H9 (cell line): ENCODE results near the gene C10orf120. TPM values are rescaled to one million over a fixed set of nuclear protein-coding genes. Genes with fewer than 3 reads are reported as not detected.

Experiments used
- DNase-seq: peaks from one replicate; pipeline ENCODE4 v3.0.0-alpha.2; 2017
- H2AFZ ChIP-seq: one replicate; pipeline ENCODE4 v1.6.1; 2013; ENCODE audit warnings: mild to moderate bottlenecking, low read length, control low read depth, moderate library complexity
- H2AK5ac ChIP-seq: 2 replicates; pipeline ENCODE4 v1.6.1; 2013; ENCODE audit warnings: low read length, control low read depth, mixed read lengths; ENCODE audit not compliant: insufficient read length
- H2BK120ac ChIP-seq: one replicate; pipeline ENCODE4 v1.6.1; 2013; ENCODE audit warnings: low read depth, mild to moderate bottlenecking, low read length, control low read depth, inconsistent platforms; ENCODE audit not compliant: poor library complexity, severe bottlenecking
- H2BK12ac ChIP-seq: 2 replicates; pipeline ENCODE4 v1.6.1; 2013; ENCODE audit warnings: low read length, control low read depth, mixed read lengths, low read depth; ENCODE audit not compliant: insufficient read length
- H2BK15ac ChIP-seq: 2 replicates; pipeline ENCODE4 v1.6.1; 2013; ENCODE audit warnings: low read depth, low read length, control low read depth
- H2BK20ac ChIP-seq: one replicate; pipeline ENCODE4 v1.6.1; 2013; ENCODE audit warnings: low read depth, mild to moderate bottlenecking, low read length, control low read depth, inconsistent platforms; ENCODE audit not compliant: poor library complexity, severe bottlenecking
- H2BK5ac ChIP-seq: 2 replicates; pipeline ENCODE4 v1.6.1; 2013; ENCODE audit warnings: low read length, control low read depth, mixed read lengths; ENCODE audit not compliant: insufficient read length
- H3K14ac ChIP-seq: 2 replicates; pipeline ENCODE4 v1.6.1; 2013; ENCODE audit warnings: low read length, control low read depth; ENCODE audit not compliant: insufficient read depth
- H3K18ac ChIP-seq: 2 replicates; pipeline ENCODE4 v1.6.1; 2013; ENCODE audit warnings: low read depth, mild to moderate bottlenecking, mixed read lengths, low read length, control low read depth; ENCODE audit not compliant: insufficient read length
- H3K23ac ChIP-seq: 2 replicates; pipeline ENCODE4 v1.6.1; 2013; ENCODE audit warnings: low read length, control low read depth, mixed read lengths, low read depth; ENCODE audit not compliant: insufficient read length
- H3K23me2 ChIP-seq: 2 replicates; pipeline ENCODE4 v1.6.1; 2013; ENCODE audit warnings: low read depth, mild to moderate bottlenecking, mixed read lengths, low read length, control low read depth; ENCODE audit not compliant: insufficient read length, poor library complexity, severe bottlenecking
- H3K27ac ChIP-seq: 2 replicates; pipeline ENCODE4 v1.5.1; 2013; ENCODE audit warnings: low read length, control low read depth, mixed read lengths, low read depth; ENCODE audit not compliant: insufficient read length
- H3K27me3 ChIP-seq: 2 replicates; pipeline ENCODE4 v1.6.1; 2013; ENCODE audit warnings: low read length, control low read depth, inconsistent platforms; ENCODE audit not compliant: insufficient read depth
- H3K4ac ChIP-seq: 2 replicates; pipeline ENCODE4 v1.6.1; 2013; ENCODE audit warnings: low read depth, mild to moderate bottlenecking, control low read depth, inconsistent platforms, low read length, moderate library complexity
- H3K4me1 ChIP-seq: 2 replicates; pipeline ENCODE4 v1.6.1; 2013; ENCODE audit warnings: low read length, control low read depth, inconsistent platforms; ENCODE audit not compliant: insufficient read depth
- H3K4me2 ChIP-seq: 2 replicates; pipeline ENCODE4 v1.6.1; 2013; ENCODE audit warnings: low read length, control low read depth, mixed read lengths; ENCODE audit not compliant: insufficient read length, insufficient read depth
- H3K56ac ChIP-seq: 2 replicates; pipeline ENCODE4 v1.6.1; 2013; ENCODE audit warnings: low read depth, mild to moderate bottlenecking, mixed read lengths, low read length, control low read depth; ENCODE audit not compliant: insufficient read length
- H3K79me1 ChIP-seq: 2 replicates; pipeline ENCODE4 v1.6.1; 2013; ENCODE audit warnings: low read depth, mild to moderate bottlenecking, moderate library complexity, low read length, control low read depth, inconsistent platforms; ENCODE audit not compliant: insufficient read depth, poor library complexity, severe bottlenecking
- H3K79me2 ChIP-seq: 2 replicates; pipeline ENCODE4 v1.6.1; 2013; ENCODE audit warnings: low read length, control low read depth, inconsistent platforms; ENCODE audit not compliant: insufficient read depth
- H3K9ac ChIP-seq: 2 replicates; pipeline ENCODE4 v1.6.1; 2013; ENCODE audit warnings: low read length, control low read depth, mixed read lengths; ENCODE audit not compliant: insufficient read length; ENCODE audit errors: extremely low read depth
- H3K9me3 ChIP-seq: one replicate; pipeline ENCODE4 v1.6.1; 2013; ENCODE audit warnings: low read depth, low read length, inconsistent platforms; ENCODE audit not compliant: control insufficient read depth
- H3T11ph ChIP-seq: one replicate; pipeline ENCODE4 v1.6.1; 2013; ENCODE audit warnings: mild to moderate bottlenecking, low read length, control low read depth, inconsistent platforms
- H4K20me1 ChIP-seq: one replicate; pipeline ENCODE4 v1.6.1; 2013; ENCODE audit not compliant: control insufficient read depth, insufficient read length, insufficient read depth
- H4K5ac ChIP-seq: 2 replicates; pipeline ENCODE4 v1.6.1; 2013; ENCODE audit warnings: low read depth, mild to moderate bottlenecking, mixed read lengths, low read length, control low read depth; ENCODE audit not compliant: insufficient read length
- H4K8ac ChIP-seq: replicated peaks from 2 replicates; pipeline ENCODE4 v1.6.1; 2013; ENCODE audit warnings: low read length, control low read depth, mixed read lengths, low read depth; ENCODE audit not compliant: insufficient read length
- H4K91ac ChIP-seq: 2 replicates; pipeline ENCODE4 v1.6.1; 2013; ENCODE audit warnings: low read depth, mild to moderate bottlenecking, moderate library complexity, mixed read lengths, low read length, control low read depth; ENCODE audit not compliant: insufficient read length
- H3K27ac Mint-ChIP-seq, 3 experiments: 2 replicates in 2 of 3; 3 replicates in 1 of 3; pipeline ENCODE4 v1.8.0; 2020 to 2021; ENCODE audit warnings: mixed read lengths in 3 of 3, mild to moderate bottlenecking in 1 of 3, moderate library complexity in 1 of 3
- H3K27me3 Mint-ChIP-seq: 2 replicates; pipeline ENCODE4 v1.8.0; 2021; ENCODE audit warnings: low read depth, mild to moderate bottlenecking, moderate library complexity, mixed read lengths
- H3K36me3 Mint-ChIP-seq, 3 experiments: 2 replicates in 2 of 3; 3 replicates in 1 of 3; pipeline ENCODE4 v1.8.0; 2020 to 2021; ENCODE audit warnings: low read depth in 3 of 3, mixed read lengths in 3 of 3; ENCODE audit not compliant: insufficient read depth in 1 of 3
- H3K4me1 Mint-ChIP-seq, 2 experiments: 2 replicates each; pipeline ENCODE4 v1.8.0; 2020; ENCODE audit warnings: mixed read lengths in 2 of 2
- H3K4me3 Mint-ChIP-seq, 2 experiments: 2 replicates in 1 of 2; 3 replicates in 1 of 2; pipeline ENCODE4 v1.8.0; 2020 to 2021; ENCODE audit warnings: mild to moderate bottlenecking in 2 of 2, mixed read lengths in 2 of 2, moderate library complexity in 1 of 2
- H3K9me3 Mint-ChIP-seq, 2 experiments: 2 replicates in 1 of 2; 3 replicates in 1 of 2; pipeline ENCODE4 v1.8.0; 2020; ENCODE audit warnings: mild to moderate bottlenecking in 2 of 2, mixed read lengths in 2 of 2, moderate library complexity in 1 of 2
- CTCF ChIP-seq: fragments of 200-600 bp; sonication (generic); conservative IDR thresholded peaks from 3 replicates; pipeline ENCODE4 v1.8.0; 2021; ENCODE audit warnings: antibody characterized with exemption, mild to moderate bottlenecking
- WGBS: extraction: QIAGEN DNeasy Blood & Tissue Kit; methylation state at CpG from one replicate; pipeline ENCODE4 v1.1.7; 2013; ENCODE audit warnings: missing lambda C conversion rate, low lambda C conversion rate, mixed read lengths; ENCODE audit not compliant: insufficient read length; ENCODE audit errors: extremely low coverage; 5-methylcytosine and 5-hydroxymethylcytosine counted together
- total RNA-seq: library from RNA; stranded (reverse); gene quantifications from 2 replicates; pipeline ENCODE4 v1.2.1, GENCODE V29; 2021

Gene C10orf120
- total RNA-seq, 1 experiment from 2014 or later = not detected

- TF ChIP-seq CTCF = no peak
- Histone ChIP-seq H4K5ac (no peak overlapping the region), H2BK20ac (no peak overlapping the region), H4K91ac (no peak overlapping the region), H3K9ac (no peak overlapping the region), H3K27ac (no peak overlapping the region), H3K23ac (no peak overlapping the region), H4K20me1 (no peaks in the 10 kb centered on the region), H3K4ac (no peak overlapping the region), H3K18ac (no peak overlapping the region), H2BK12ac (no peak overlapping the region), H3K27me3 (no peaks in the 10 kb centered on the region), H2AFZ (no peak overlapping the region), H3K4me1 (no peaks in the 10 kb centered on the region), H3K9me3 (no peaks in the 10 kb centered on the region), H3K23me2 (no peaks in the 10 kb centered on the region), H4K8ac (no peak overlapping the region), H2BK15ac (no peak overlapping the region), H3K56ac (no peak overlapping the region), H3K14ac (no peak overlapping the region), H2AK5ac (no peak overlapping the region), H2BK5ac (no peak overlapping the region), H3K79me1 (no peaks in the 10 kb centered on the region), H3K4me2 (no peak overlapping the region), H3T11ph (no peak overlapping the region), H3K79me2 (no peaks in the 10 kb centered on the region), H2BK120ac (no peak overlapping the region)
- no peaks in the 10 kb centered on the region for H3K36me3 Mint-ChIP-seq
- H3K4me3 Mint-ChIP-seq = no peak overlapping the region
- WGBS = no CpG with 5 or more reads among the region's 2 CpGs
- H3K9me3 Mint-ChIP-seq = no peaks in the 10 kb centered on the region
- no peak for DNase-seq
- H3K4me1 Mint-ChIP-seq = peaks cover 2 to 4% of the 10 kb centered on the region in 2 experiments; a peak in 1 of 4 replicates
- H3K27ac Mint-ChIP-seq = no peak overlapping the region
- no peaks in the 10 kb centered on the region; the same call in 1 of the 2 replicates for H3K27me3 Mint-ChIP-seq
Observed at GRCh38 chr10:122744257-122744656, 44.6 kb upstream of the C10orf120 start.
